GM18508 (cell line): ENCODE results near the gene FAM180B.
"Not testable (repeated sequence)": the region's sequence is repeated elsewhere in the genome, so short reads cannot be mapped to it uniquely, and the experiment has no call there.

ENCODE experiments used
- ATAC-seq: cut with Tn5 transposase; IDR thresholded peaks from one replicate; pipeline ENCODE4 v1.9.1; 2021; ENCODE audit warnings: moderate number of reproducible peaks; ENCODE audit not compliant: insufficient read depth, unreplicated experiment

FAM180B gene, protein sequence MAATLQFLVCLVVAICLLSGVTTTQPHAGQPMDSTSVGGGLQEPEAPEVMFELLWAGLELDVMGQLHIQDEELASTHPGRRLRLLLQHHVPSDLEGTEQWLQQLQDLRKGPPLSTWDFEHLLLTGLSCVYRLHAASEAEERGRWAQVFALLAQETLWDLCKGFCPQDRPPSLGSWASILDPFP

DNA sequence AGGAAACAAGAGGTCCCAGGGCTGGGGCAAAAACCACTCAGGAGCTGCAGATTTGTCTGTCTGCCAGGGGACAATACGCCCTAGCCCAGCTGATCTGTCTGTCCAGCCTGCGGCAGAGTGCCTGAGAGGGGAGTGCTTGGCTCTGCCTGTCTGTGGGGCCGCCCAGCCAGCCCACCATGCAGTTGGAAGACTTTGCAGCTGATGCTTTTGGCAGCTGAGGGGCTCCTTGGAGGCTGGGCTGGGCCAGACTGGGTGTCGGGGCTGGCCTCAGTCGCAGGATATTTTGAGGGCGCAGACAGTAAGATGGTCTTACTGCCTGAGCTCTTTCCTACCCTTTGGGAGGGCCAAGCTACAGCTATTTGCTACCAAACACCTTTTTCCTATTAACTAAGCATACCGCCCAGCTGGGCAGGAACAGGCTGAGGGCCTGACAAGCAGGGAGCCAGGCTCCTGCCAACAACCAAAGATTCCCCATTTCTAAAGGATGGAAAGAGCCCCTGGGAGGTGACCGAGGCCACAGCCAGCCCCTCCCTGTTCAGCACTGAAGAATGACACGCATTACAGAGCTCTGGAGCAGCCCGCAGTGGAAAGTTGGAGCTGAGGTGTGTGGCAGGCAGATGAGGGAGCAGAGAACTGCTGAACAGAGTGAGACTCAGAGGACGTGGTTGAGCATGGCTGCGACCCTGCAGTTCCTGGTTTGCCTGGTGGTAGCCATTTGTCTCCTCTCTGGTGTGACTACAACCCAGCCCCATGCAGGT is at the start of gene FAM180B:
FAM180B (plus strand) TSS at position 581 of the 758 bp plus-strand sequence; CDS start at position 672, 91 bp downstream.
- ATAC-seq, result no peak

DNA sequence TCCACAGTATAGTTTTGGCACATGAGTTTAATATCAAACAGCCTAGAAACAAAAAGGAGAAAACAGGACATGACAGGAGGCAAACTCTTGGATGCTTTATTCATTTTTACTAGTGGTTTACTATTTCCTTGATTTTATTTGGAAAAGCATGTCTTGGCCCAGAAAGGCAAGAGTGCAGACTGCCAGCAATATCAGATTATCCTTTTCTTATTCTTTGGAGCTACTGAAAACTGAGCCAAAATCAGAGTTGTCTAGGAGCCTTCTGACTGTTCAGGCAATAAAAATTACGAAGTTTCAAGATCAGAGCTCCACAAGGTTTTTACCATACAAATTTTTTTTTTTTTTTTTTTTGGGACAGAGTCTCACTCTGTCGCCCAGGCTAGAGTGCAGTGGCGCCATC is 49.6 kb upstream of the FAM180B start:
- ATAC-seq, result no peak

DNA sequence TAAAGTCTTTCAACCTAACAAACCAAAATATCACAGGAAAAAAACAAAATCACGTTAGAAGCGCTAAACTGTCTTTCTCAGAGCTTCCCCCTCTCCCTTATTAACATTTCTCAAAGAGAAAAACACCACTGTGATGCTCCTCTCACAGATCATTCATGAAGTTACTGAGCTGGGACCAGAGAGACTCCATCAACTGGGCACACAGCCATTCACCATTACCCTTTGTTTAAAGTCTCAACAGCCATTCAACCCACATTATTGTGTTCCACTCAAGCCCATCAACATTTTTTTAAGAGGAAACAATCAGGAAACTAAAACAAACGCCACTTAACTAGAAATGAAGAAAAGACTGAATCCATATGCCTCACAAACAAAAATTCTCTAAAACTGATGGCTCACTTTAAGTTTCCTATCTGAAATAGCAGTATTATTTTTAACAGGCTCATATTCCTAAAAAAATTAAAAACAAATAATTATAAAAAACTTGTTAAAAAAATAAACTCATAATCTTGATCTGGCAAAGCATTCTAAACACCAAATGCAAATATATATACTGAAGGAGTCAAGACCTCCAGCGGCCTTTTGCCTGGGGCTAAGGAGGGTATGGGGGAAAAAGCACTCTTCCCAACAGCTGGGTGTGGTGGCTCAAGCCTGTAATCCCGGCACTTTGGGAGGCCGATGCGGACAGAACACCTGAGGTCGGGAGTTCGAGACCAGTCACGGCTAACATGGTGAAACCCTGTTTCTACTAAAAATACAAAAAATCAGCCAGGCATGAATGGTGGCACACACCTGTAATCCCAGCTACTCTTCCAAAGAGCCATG is 47.5 kb upstream of the FAM180B start:
- ATAC-seq, result no peak

DNA sequence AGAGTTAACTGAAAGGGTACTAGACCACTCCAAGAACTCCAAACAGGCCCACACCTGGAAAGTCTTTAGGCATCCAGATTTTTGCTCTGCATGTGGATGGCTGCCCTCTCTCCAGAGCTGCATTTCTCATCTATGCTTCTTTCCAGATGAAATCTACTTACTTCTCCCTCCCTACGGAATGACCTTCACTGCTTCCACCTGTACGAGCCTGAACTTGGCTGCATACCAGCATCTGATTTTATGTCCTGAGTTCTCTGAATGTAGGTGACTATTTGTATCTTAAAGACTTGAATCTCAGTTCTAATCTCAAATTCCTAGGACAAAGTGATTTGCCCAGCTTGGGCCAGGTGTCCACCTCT is 46.8 kb upstream of the FAM180B start:
- ATAC-seq, result no peak

DNA sequence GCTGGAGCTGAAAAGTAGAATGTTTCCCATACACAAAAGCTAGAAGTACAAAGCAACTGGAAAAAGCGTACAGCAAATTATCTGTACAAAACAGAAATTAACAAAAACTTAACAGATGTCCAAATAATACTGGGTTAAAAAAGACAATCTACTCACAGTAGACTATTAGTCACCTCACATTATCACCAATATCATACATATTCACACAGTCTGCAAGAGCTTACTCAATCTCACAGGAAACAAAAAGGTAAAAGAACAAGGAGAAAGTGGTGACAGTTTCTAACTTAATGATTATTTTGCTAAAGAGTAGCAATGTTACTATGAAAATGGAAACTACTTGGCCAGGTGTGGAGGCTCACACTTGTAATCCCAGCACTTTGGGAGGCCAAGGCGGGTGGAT is 45.4 kb upstream of the FAM180B start:
- no peak for ATAC-seq

DNA sequence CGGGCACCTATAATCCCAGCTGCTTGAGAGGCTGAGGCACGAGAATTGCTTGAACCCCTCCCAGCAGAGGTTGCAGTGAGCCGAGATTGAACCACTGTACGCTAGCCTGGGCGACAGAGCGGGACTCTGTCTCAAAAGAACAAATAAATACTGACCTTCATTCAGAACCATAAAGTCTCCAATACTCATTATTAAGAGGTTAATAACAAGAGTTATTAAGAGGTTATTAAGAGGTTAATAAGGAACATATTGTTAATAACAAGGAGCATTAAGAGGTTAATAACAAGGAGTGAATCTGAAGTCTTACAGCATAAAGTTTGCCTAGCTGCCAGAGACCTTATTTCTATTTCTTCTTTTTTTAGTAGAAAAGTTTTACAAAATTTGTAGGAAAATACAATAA is 41.2 kb upstream of the FAM180B start:
- ATAC-seq, result no peak

DNA sequence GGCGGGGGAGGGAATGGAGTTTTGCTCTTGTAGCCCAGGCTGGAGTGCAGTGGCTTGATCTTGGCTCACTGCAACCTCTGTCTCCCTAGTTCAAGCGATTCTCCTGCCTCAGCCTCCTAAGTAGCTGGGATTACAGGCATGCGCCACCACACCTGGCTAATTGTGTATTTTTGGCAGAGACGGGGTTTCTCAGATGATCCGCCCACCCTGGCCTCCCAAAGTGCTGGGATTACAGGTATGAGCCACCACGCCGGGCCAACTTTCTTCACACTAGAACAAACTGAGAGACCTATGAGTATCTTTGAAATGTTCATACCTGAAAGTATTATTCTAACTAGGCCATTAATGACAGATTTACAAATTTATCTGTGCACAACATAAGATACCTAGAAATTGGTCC is 40.2 kb upstream of the FAM180B start:
- ATAC-seq, result not testable (repeated sequence)

DNA sequence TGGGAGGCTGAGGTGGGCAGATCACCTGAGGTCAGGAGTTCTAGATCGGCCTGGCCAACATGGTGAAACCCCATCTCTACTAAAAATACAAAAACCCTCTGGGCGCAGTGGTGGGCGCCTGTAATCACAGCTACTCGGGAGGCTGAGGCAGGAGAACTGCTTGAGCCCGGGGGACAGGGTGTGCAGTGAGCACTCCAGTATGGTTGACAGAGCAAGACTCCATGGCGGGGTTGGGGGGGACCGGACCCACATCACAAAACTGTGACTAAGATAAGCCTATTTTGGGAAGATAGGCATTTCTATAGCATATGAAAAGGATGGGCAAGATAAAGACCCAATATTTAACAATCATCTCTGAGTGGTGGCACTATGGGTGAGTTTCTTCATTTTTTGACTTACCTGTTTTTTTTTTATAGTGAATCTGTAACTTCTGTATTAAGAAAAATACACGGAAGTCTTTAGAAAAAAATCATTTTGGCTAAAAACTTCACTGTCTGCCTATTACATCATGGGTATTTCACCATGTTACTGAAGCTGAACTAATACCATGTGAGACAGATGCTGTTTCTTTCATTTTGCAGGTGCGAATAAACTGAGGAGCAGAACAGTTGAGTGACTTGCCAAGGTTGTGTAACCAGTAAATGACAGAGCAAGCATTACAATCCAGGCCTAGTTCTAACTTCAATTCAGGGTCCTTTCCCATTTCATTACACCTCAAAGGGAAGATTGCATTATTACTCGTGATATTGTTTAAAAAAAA is 36.0 kb upstream of the FAM180B start:
- no peak for ATAC-seq

DNA sequence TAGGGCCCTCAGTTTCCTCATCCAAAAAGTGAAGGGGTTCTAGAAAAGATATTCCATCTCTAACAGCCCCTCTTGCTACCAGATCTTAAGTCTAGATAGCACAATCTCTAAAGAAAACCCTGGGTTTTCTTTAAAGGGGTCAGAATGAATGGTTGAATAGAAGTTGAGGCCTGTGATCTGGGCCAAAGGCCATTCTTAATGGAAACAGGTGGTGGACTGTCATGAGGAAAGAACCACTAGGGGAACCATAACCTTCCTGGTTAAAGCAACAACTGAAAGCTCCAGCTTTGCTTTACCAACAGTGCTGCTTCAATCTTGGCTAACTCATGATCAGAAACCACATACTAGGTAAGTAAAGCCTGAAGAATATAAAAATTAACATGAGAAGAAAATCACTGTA is 35.4 kb upstream of the FAM180B start:
- no peak for ATAC-seq

DNA sequence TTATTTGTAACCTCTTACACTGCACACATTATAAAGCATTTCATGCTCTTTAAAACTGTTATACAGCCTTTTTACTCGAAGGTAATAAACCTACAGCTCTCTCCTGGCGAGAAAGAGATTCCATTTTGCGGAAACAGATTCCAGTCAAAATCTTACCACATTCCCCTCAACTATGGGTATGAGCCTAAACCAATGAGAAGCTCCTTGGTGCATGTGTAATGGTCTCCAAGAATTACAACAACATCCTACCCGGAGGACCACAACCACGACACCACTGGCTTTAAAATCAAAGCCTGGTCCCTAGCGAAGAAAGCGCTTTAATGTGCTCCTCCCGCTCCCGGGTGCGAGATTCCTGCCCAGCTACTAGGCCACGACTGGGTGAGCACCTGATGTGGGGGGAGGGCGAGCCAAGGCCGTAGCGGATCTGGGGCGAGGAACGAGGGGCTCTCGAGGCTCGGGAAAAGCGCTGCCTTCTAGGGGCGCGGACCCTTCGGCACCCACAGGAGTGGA is 34.4 kb upstream of the FAM180B start:
- ATAC-seq, result no peak

DNA sequence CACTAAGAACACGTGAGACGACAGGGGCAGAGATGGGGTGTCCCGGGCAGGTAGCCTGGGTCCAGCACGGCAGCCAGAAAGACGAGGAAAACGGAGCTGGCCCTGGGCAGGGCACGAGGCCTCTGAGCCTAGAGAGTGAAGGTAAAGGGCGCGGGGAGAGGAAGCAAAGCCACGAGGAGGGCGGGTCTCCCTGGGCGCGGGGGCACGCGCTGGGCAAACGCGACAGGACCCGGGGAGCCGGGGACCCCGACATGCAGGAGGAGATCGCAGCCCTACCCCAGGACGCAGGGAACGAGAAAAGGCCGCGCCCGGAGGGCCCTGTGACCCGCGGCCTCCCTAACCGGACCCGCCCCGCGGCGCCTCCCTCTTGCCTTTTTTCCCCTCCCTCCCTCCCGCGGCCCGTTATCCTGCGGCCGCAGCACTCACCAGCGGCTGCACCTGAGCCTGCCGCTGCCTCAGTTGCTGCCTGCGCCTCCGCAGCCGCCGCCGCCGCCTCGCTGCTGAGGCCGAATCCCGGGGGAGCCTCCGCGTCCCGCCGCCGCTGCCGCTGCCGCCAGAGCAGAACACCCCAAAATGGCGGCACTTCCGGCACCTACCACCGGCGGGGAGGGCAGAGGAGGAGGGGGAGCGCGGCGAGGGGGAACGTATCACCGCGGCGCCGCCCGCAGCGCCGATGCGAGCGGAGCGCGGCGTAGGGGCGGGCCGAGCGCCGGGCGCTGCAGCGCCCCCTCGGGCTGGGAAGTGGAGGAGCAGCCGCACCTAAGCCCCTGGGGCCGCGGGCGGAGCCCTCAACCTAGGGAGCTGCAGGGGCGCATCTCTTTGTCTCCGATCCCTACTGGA is 33.7 kb upstream of the FAM180B start, which contains the start of gene CELF1:
CELF1 (minus strand) TSS at position 567 of the 840 bp plus-strand sequence. CDS start 53,609 bp downstream, outside the sequence.
- peak; percentile 52 for ATAC-seq

DNA sequence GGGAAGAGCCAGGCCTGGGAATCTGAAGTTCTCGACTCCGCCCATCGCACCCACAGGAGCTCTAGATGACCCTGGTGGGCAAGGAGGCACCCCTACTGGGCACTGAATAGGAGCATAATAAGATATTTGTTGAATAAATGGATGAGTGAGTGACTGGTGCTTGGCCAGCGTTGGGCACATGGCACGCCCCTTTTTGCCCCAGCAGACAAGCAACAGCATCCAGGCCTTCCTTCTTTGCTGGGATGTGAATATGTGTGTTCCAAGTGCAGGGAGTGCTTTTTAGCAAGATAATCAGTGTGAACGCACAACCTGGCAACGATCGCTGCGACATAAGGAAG is 33.1 kb upstream of the FAM180B start:
- peak; percentile 19 for ATAC-seq

DNA sequence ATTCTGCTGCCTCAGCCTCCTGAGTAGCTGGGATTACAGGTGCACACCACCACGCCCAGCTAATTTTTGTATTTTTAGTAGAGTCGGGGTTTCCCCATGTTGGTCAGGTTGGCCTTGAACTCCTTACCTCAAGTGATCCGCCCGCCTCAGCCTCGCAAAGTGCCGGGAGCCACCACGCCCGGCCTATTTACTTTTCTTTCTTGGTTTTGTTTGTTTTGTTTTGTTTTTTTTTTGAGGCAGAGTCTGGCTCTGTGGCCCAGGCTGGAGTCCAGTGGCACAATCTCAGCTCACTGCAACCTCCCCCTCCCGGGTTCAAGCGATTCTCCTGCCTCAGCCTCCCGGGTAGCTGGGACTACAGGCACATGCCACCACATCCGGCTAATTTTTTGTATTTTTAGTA is 29.5 kb upstream of the FAM180B start:
- not testable (repeated sequence) for ATAC-seq

DNA sequence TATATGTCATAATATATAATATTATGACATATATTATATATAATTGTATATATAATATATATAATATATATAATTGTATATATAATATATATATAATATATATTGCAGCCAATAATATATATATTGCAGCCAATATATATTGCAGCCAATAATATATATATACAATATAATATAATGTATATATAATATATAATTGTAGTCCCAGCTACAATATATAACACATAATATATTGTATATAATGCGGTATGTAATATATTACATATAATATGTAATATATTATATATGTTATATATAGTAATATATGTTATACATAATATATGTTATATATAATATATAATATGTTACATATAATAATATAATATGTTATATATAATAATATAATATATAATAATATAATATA is 27.8 kb upstream of the FAM180B start:
- no peak for ATAC-seq

DNA sequence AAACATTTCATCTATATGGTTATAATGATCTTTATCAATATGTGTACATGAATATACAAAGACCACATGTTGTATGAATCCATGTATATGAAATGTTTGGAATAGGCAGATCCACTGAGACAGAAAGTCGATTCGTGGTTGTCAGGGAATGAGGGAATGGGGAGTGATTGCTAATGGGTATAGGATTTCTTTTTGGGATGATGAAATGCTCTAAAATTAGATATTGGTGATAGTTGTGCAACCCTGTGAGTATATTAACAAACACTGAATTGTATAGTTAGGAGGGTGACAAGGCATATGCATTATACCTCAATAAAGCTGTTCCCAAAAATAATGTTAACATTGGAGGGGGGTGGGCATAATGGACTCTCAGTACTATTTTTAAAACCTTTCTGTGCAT is 26.1 kb upstream of the FAM180B start:
- no peak for ATAC-seq

DNA sequence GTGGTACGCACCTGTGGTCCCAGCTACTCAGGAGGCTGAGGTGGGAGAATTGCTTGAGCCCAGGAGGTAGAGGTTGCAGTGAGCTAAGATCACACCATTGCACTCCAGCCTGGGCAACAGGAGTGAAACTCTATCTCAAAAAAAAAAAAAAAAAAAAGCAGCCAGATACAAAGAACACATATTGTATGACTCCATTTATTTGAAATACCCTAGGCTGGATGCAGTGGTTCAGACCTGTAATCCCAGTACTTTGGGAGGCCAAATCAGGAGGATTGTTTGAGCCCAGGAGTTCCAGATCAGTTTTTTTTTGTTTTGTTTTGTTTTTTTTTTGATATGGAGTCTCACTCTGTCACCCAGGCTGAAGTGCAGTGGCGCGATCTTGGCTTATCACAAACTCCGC is 24.1 kb upstream of the FAM180B start:
- ATAC-seq, result not testable (repeated sequence)

DNA sequence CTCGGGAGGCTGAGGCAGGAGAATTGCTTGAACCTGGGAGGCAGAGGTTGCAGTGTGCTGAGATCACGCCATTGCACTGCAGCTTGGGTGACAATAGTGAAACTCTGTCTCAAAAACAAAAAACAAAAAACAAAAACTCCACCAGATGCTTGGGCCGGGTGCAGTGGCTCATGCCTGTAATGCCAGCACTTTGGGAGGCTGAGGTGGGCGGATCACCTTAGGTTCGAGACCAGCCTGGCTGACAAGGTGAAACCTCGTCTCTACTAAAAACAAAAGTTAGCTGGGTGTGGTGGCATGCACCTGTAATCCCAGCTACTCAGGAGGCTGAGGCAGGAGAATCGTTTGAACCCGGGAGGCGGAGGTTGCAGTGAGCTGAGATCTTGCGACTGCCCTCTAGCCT is 22.1 kb upstream of the FAM180B start:
- ATAC-seq, result not testable (repeated sequence)

DNA sequence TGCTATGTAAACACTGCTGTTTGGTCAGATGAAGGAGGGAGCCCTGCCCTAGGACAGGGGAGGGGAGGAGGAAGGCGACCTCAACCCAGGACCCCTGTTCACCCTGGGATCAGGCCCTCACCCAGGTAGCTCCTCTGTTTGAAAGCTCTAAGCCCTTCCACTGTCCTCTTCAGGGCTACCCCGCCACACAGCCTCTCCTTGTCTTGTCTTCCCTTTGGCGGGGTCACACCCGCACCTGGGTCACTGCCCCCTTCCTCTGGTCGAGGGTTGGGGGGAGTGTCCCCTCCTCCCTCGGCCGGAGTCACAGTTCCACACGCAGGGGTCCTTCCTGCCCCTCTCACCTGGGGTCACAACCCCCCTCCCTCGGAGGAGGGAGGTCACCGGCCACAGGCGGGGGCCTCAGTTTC is 21.5 kb upstream of the FAM180B start:
- no peak for ATAC-seq

DNA sequence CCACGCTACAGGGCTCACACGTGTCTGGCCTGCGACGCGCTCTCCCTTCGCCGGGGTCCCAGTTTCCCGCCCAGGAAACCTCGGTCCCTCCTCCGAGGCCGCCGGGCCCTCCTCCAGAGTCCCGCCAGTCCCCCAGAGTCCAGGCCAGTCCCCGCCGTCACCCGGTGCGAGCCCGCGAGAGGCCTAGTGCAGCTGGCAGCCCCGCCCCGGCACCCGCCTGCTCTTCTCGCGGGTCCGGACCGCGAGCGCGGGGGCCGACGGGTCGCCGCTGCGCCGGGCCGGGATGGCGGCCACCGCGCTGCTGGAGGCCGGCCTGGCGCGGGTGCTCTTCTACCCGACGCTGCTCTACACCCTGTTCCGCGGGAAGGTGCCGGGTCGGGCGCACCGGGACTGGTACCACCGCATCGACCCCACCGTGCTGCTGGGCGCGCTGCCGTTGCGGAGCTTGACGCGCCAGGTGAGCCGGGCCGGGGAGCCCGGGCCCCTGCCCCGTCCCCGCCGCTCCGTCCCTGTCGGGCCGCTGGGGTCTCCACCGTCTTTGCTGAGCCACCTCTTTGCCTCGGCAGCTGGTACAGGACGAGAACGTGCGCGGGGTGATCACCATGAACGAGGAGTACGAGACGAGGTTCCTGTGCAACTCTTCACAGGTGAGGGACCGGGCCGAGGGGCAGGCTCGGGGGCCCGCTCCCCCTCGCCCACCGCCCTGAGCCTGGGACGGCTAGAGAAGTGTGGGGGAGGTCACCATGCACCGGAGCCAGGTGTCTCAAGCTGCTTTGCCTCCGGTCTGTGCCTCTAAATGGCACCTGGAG is 20.9 kb upstream of the FAM180B start, which contains the start of gene PTPMT1:
PTPMT1 (plus strand) TSS at position 260 of the 809 bp plus-strand sequence; CDS start at position 284, 24 bp downstream.
- no peak for ATAC-seq
